ENCODE measurements around the gene GAB3.

GAB3 gene

DNA sequence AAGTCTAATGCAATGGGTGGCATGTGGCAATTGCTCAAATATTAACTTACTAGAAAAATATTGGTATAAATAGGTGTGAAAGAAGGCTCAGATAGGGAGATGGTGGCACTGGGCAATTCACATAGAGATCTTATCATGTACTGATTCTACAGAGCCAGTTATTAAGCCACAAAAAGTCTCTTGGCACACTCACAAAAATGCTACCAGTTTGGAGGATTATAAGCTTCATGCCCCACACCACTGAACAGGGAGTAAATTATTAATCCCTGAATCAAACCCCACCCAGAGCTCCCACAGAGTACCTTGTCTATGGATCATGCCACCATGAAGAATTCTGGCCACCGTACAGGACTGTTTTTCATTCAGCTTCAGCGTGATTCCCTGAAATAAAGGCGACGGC lies 40.6 kb upstream of the GAB3 start:
- no peak overlapping the region for H3K4me3 ChIP-seq (ENCODE audit: insufficient read depth, low read length, poor library complexity, severe bottlenecking)
- H3K27ac ChIP-seq (ENCODE audit: low read depth, low read length), result no peak overlapping the region
- H3K79me2 ChIP-seq (ENCODE audit: insufficient read depth, low read length), result no peaks in the 10 kb centered on the region
- no peak overlapping the region for H2AFZ ChIP-seq (ENCODE audit: low read depth, low read length, severe bottlenecking)
- TF ChIP-seq CTCF (IDR thresholded peaks at IDR 0.05; ENCODE audit: insufficient read depth, low read length, poor library complexity, severe bottlenecking) (no peak), EZH2phosphoT487 (conservative IDR thresholded peaks at IDR 0.05; ENCODE audit: low read length) (no peak)
- H3F3A ChIP-seq (ENCODE audit: insufficient read depth), result no peaks in the 10 kb centered on the region
- no peaks in the 10 kb centered on the region for H3K36me3 ChIP-seq (ENCODE audit: low read length)
- no peaks in the 10 kb centered on the region for H3K27me3 ChIP-seq (ENCODE audit: low read length)
- H3K4me2 ChIP-seq (ENCODE audit: low read depth, low read length, poor library complexity, severe bottlenecking), result no peak overlapping the region
- H4K20me1 ChIP-seq (ENCODE audit: low read depth, low read length), result no peaks in the 10 kb centered on the region
- no peaks in the 10 kb centered on the region for H3K9me3 ChIP-seq (ENCODE audit: insufficient read depth, low read length)
- H3K9ac ChIP-seq (ENCODE audit: low read length), result no peak overlapping the region
- no peaks in the 10 kb centered on the region for H3K9me2 ChIP-seq (replicated peaks; ENCODE audit: insufficient read depth, low read length)

GRCh38 chrX:154785716-154786115 lies 34.8 kb upstream of the GAB3 start:
- Histone ChIP-seq H3K4me2 (ENCODE audit: low read depth, low read length, poor library complexity, severe bottlenecking) (no peak overlapping the region), H3K4me3 (ENCODE audit: insufficient read depth, low read length, poor library complexity, severe bottlenecking) (no peak overlapping the region)

DNA sequence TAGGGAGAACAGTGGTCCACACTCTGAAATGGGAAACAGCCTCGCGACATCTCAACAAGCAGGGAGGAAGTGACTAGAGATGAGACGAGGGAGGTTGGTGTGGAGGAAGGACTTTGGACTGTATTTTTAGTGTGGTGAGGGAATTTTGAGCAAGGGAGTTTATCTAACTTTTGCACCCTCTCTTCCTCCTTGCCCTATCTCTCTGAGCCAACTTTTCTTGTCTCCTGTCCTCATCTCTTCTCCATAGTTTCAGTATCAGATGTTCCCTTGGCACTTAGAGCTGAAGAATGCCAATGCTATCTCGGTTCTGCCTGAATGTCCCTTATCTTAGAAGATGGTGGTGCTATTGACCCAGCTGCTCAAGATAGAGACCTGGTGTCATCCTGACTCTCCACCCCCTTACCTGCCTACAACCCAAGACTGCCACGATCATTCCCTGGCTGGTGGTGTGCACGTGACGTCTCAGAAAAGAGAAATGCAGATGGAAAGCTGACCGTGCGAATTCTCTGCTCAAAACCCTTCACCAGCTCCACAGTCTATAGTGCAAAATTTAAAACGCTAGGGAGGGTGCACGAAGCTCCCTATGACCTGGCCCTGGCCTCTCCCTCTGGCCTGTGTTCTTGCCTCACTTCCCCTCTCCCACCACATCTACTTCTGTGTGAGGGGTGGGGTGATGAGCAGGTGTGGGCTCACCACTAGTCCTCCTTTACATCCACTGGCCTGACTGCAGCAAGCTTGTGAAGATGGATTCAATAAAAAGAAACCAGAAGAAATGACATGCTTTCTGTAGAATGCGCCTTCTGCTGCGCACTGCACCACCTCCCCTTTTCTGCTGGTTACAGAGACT lies 33.5 kb upstream of the GAB3 start:
- Histone ChIP-seq H3K36me3 (ENCODE audit: low read length) (no peaks in the 10 kb centered on the region), H3K9ac (ENCODE audit: low read length) (no peak overlapping the region), H3K9me2 (replicated peaks; ENCODE audit: insufficient read depth, low read length) (no peaks in the 10 kb centered on the region), H3F3A (ENCODE audit: insufficient read depth) (peaks cover 6% of the 10 kb centered on the region; the same call in 1 of the 2 replicates), H3K27me3 (ENCODE audit: low read length) (no peaks in the 10 kb centered on the region), H3K4me3 (ENCODE audit: insufficient read depth, low read length, poor library complexity, severe bottlenecking) (no peak overlapping the region), H4K20me1 (ENCODE audit: low read depth, low read length) (no peaks in the 10 kb centered on the region), H2AFZ (ENCODE audit: low read depth, low read length, severe bottlenecking) (no peak overlapping the region), H3K9me3 (ENCODE audit: insufficient read depth, low read length) (no peaks in the 10 kb centered on the region), H3K4me2 (ENCODE audit: low read depth, low read length, poor library complexity, severe bottlenecking) (no peak overlapping the region), H3K27ac (ENCODE audit: low read depth, low read length) (no peak overlapping the region), H3K79me2 (ENCODE audit: insufficient read depth, low read length) (no peaks in the 10 kb centered on the region)
- TF ChIP-seq CTCF (IDR thresholded peaks at IDR 0.05; ENCODE audit: insufficient read depth, low read length, poor library complexity, severe bottlenecking) (no peak), EZH2phosphoT487 (conservative IDR thresholded peaks at IDR 0.05; ENCODE audit: low read length) (no peak)

More at GRCh38 chrX:154785716-154786115, 34.8 kb upstream of the GAB3 start:
- H3K36me3 ChIP-seq (ENCODE audit: low read length), result no peaks in the 10 kb centered on the region
- no peaks in the 10 kb centered on the region for H3K9me2 ChIP-seq (replicated peaks; ENCODE audit: insufficient read depth, low read length)
- H4K20me1 ChIP-seq (ENCODE audit: low read depth, low read length), result no peaks in the 10 kb centered on the region
- no peaks in the 10 kb centered on the region for H3K79me2 ChIP-seq (ENCODE audit: insufficient read depth, low read length)
- H2AFZ ChIP-seq (ENCODE audit: low read depth, low read length, severe bottlenecking), result no peak overlapping the region
- H3K27ac ChIP-seq (ENCODE audit: low read depth, low read length), result no peak overlapping the region
- no peaks in the 10 kb centered on the region for H3K9me3 ChIP-seq (ENCODE audit: insufficient read depth, low read length)
- H3K27me3 ChIP-seq (ENCODE audit: low read length), result no peaks in the 10 kb centered on the region
- H3F3A ChIP-seq (ENCODE audit: insufficient read depth), result no peaks in the 10 kb centered on the region
- no peak overlapping the region for H3K9ac ChIP-seq (ENCODE audit: low read length)
- TF ChIP-seq EZH2phosphoT487 (conservative IDR thresholded peaks at IDR 0.05; ENCODE audit: low read length) (no peak), CTCF (IDR thresholded peaks at IDR 0.05; ENCODE audit: insufficient read depth, low read length, poor library complexity, severe bottlenecking) (no peak)

All from SU-DHL-6 (cell line).